Measurements from ENCODE around the gene CASQ1. TPM values are rescaled to one million over a fixed set of nuclear protein-coding genes. Genes with fewer than 3 reads are reported as not detected.

Gene CASQ1
- polyA plus RNA-seq (2013, experiment 1 of 2): 0.90 TPM
- polyA plus RNA-seq (2013, experiment 2 of 2): 1.1 TPM

GRCh38 chr1:160189649-160190625 lies at the start of gene CASQ1:
TSS of gene CASQ1 (plus strand) at chr1:160190575. CDS start at chr1:160190752, 177 bp downstream.
- Histone ChIP-seq H3K36me3 (ENCODE audit: insufficient read depth, low read length) (no peaks in the 10 kb centered on the region), H3K4me1 (ENCODE audit: insufficient read depth, low read length) (peaks cover 18% of the 10 kb centered on the region), H3K27ac (ENCODE audit: low read depth, low read length) (no peak within 1 kb of the TSS), H3K4me3 (ENCODE audit: low read length) (no peak within 1 kb of the TSS), H3K9me3 (ENCODE audit: insufficient read depth, low read depth, low read length) (no peaks in the 10 kb centered on the region), H3K9ac (ENCODE audit: low read depth, low read length) (no peak within 1 kb of the TSS), H3K27me3 (ENCODE audit: insufficient read depth, low read length) (no peaks in the 10 kb centered on the region)
- 80% methylated on average over 15 of the region's 15 CpGs for WGBS

GRCh38 chr1:160143695-160144094 lies 46.7 kb upstream of the CASQ1 start:
- Histone ChIP-seq H3K27ac (ENCODE audit: low read depth, low read length) (no peak overlapping the region), H3K36me3 (ENCODE audit: insufficient read depth, low read length) (peaks cover 12% of the 10 kb centered on the region; the same call in 1 of the 2 replicates), H3K9me3 (ENCODE audit: insufficient read depth, low read depth, low read length) (no peaks in the 10 kb centered on the region), H3K4me1 (ENCODE audit: insufficient read depth, low read length) (no peaks in the 10 kb centered on the region), H3K9ac (ENCODE audit: low read depth, low read length) (no peak overlapping the region), H3K4me3 (ENCODE audit: low read length) (no peak overlapping the region), H3K27me3 (ENCODE audit: insufficient read depth, low read length) (no peaks in the 10 kb centered on the region)
- WGBS: 89% methylated on average over 1 of the region's 1 CpG

- no peak overlapping the region for H3K27ac ChIP-seq (ENCODE audit: low read depth, low read length)
- H3K9me3 ChIP-seq (ENCODE audit: insufficient read depth, low read depth, low read length): no peaks in the 10 kb centered on the region
- H3K36me3 ChIP-seq (ENCODE audit: insufficient read depth, low read length): peaks cover 4% of the 10 kb centered on the region; the same call in 1 of the 2 replicates
- no peaks in the 10 kb centered on the region for H3K4me1 ChIP-seq (ENCODE audit: insufficient read depth, low read length)
- H3K27me3 ChIP-seq (ENCODE audit: insufficient read depth, low read length): no peaks in the 10 kb centered on the region
- H3K9ac ChIP-seq (ENCODE audit: low read depth, low read length): no peak overlapping the region
- 69% methylated on average over 4 of the region's 4 CpGs for WGBS
- H3K4me3 ChIP-seq (ENCODE audit: low read length): no peak overlapping the region
These were observed 45.5 kb upstream of the CASQ1 start for GRCh38 chr1:160144921-160145320.

- H3K9ac ChIP-seq (ENCODE audit: low read depth, low read length): no peak overlapping the region
- no peaks in the 10 kb centered on the region; the same call in 1 of the 2 replicates for H3K36me3 ChIP-seq (ENCODE audit: insufficient read depth, low read length)
- no peaks in the 10 kb centered on the region for H3K9me3 ChIP-seq (ENCODE audit: insufficient read depth, low read depth, low read length)
- no peaks in the 10 kb centered on the region for H3K4me1 ChIP-seq (ENCODE audit: insufficient read depth, low read length)
- H3K4me3 ChIP-seq (ENCODE audit: low read length): no peak overlapping the region
- no peaks in the 10 kb centered on the region for H3K27me3 ChIP-seq (ENCODE audit: insufficient read depth, low read length)
- no peak overlapping the region for H3K27ac ChIP-seq (ENCODE audit: low read depth, low read length)
- WGBS: 95% methylated on average over 14 of the region's 14 CpGs
These were observed 44.3 kb upstream of the CASQ1 start for GRCh38 chr1:160146107-160146506.

GRCh38 chr1:160148121-160148520 lies 42.3 kb upstream of the CASQ1 start:
- H3K27me3 ChIP-seq (ENCODE audit: insufficient read depth, low read length): no peaks in the 10 kb centered on the region
- no peak overlapping the region for H3K27ac ChIP-seq (ENCODE audit: low read depth, low read length)
- H3K4me1 ChIP-seq (ENCODE audit: insufficient read depth, low read length): no peaks in the 10 kb centered on the region
- H3K4me3 ChIP-seq (ENCODE audit: low read length): no peak overlapping the region
- no peaks in the 10 kb centered on the region for H3K9me3 ChIP-seq (ENCODE audit: insufficient read depth, low read depth, low read length)
- no peaks in the 10 kb centered on the region for H3K36me3 ChIP-seq (ENCODE audit: insufficient read depth, low read length)
- WGBS: 98% methylated on average over 3 of the region's 3 CpGs
- H3K9ac ChIP-seq (ENCODE audit: low read depth, low read length): no peak overlapping the region

GRCh38 chr1:160149233-160149632 lies 41.1 kb upstream of the CASQ1 start:
- Histone ChIP-seq H3K4me3 (ENCODE audit: low read length) (no peak overlapping the region), H3K9ac (ENCODE audit: low read depth, low read length) (no peak overlapping the region), H3K27me3 (ENCODE audit: insufficient read depth, low read length) (no peaks in the 10 kb centered on the region), H3K9me3 (ENCODE audit: insufficient read depth, low read depth, low read length) (no peaks in the 10 kb centered on the region), H3K4me1 (ENCODE audit: insufficient read depth, low read length) (no peaks in the 10 kb centered on the region), H3K27ac (ENCODE audit: low read depth, low read length) (no peak overlapping the region), H3K36me3 (ENCODE audit: insufficient read depth, low read length) (no peaks in the 10 kb centered on the region)

- 91% methylated on average over 1 of the region's 2 CpGs for whole genome bisulfite sequencing
- H3K9ac ChIP-seq (ENCODE audit: low read depth, low read length): no peak overlapping the region
- H3K27me3 ChIP-seq (ENCODE audit: insufficient read depth, low read length): no peaks in the 10 kb centered on the region
- H3K4me1 ChIP-seq (ENCODE audit: insufficient read depth, low read length): no peaks in the 10 kb centered on the region
- no peaks in the 10 kb centered on the region for H3K36me3 ChIP-seq (ENCODE audit: insufficient read depth, low read length)
- no peaks in the 10 kb centered on the region for H3K9me3 ChIP-seq (ENCODE audit: insufficient read depth, low read depth, low read length)
- H3K4me3 ChIP-seq (ENCODE audit: low read length): no peak overlapping the region
- no peak overlapping the region for H3K27ac ChIP-seq (ENCODE audit: low read depth, low read length)
These were observed 40.7 kb upstream of the CASQ1 start for GRCh38 chr1:160149716-160150115.

GRCh38 chr1:160151303-160151702 lies 39.1 kb upstream of the CASQ1 start, which contains the start of gene ATP1A4:
TSS of gene ATP1A4 (plus strand) at chr1:160151603. CDS start at chr1:160152041, 438 bp downstream.
- H3K4me1 ChIP-seq (ENCODE audit: insufficient read depth, low read length): no peaks in the 10 kb centered on the region
- no peak within 1 kb of the TSS for H3K4me3 ChIP-seq (ENCODE audit: low read length)
- 93% methylated on average over 6 of the region's 6 CpGs for WGBS
- no peaks in the 10 kb centered on the region for H3K27me3 ChIP-seq (ENCODE audit: insufficient read depth, low read length)
- H3K27ac ChIP-seq (ENCODE audit: low read depth, low read length): no peak within 1 kb of the TSS
- no peaks in the 10 kb centered on the region for H3K36me3 ChIP-seq (ENCODE audit: insufficient read depth, low read length)
- H3K9ac ChIP-seq (ENCODE audit: low read depth, low read length): no peak within 1 kb of the TSS
- no peaks in the 10 kb centered on the region for H3K9me3 ChIP-seq (ENCODE audit: insufficient read depth, low read depth, low read length)

GRCh38 chr1:160154790-160155189 lies 35.6 kb upstream of the CASQ1 start:
- Histone ChIP-seq H3K36me3 (ENCODE audit: insufficient read depth, low read length) (no peaks in the 10 kb centered on the region), H3K9ac (ENCODE audit: low read depth, low read length) (no peak overlapping the region), H3K9me3 (ENCODE audit: insufficient read depth, low read depth, low read length) (no peaks in the 10 kb centered on the region), H3K4me3 (ENCODE audit: low read length) (no peak overlapping the region), H3K27me3 (ENCODE audit: insufficient read depth, low read length) (no peaks in the 10 kb centered on the region), H3K27ac (ENCODE audit: low read depth, low read length) (no peak overlapping the region), H3K4me1 (ENCODE audit: insufficient read depth, low read length) (no peaks in the 10 kb centered on the region)
- 90% methylated on average over 3 of the region's 3 CpGs for WGBS

GRCh38 chr1:160156361-160156760 lies 34.0 kb upstream of the CASQ1 start:
- Histone ChIP-seq H3K27me3 (ENCODE audit: insufficient read depth, low read length) (no peaks in the 10 kb centered on the region), H3K9ac (ENCODE audit: low read depth, low read length) (no peak overlapping the region), H3K4me1 (ENCODE audit: insufficient read depth, low read length) (no peaks in the 10 kb centered on the region), H3K4me3 (ENCODE audit: low read length) (no peak overlapping the region), H3K9me3 (ENCODE audit: insufficient read depth, low read depth, low read length) (no peaks in the 10 kb centered on the region), H3K27ac (ENCODE audit: low read depth, low read length) (no peak overlapping the region), H3K36me3 (ENCODE audit: insufficient read depth, low read length) (no peaks in the 10 kb centered on the region)
- 93% methylated on average over 5 of the region's 5 CpGs for WGBS

- H3K4me3 ChIP-seq (ENCODE audit: low read length): no peak overlapping the region
- H3K36me3 ChIP-seq (ENCODE audit: insufficient read depth, low read length): no peaks in the 10 kb centered on the region
- no peaks in the 10 kb centered on the region for H3K9me3 ChIP-seq (ENCODE audit: insufficient read depth, low read depth, low read length)
- WGBS: 97% methylated on average over 3 of the region's 4 CpGs
- no peak overlapping the region for H3K27ac ChIP-seq (ENCODE audit: low read depth, low read length)
- no peaks in the 10 kb centered on the region for H3K27me3 ChIP-seq (ENCODE audit: insufficient read depth, low read length)
- no peaks in the 10 kb centered on the region for H3K4me1 ChIP-seq (ENCODE audit: insufficient read depth, low read length)
- no peak overlapping the region for H3K9ac ChIP-seq (ENCODE audit: low read depth, low read length)
These were observed 33.2 kb upstream of the CASQ1 start for GRCh38 chr1:160157174-160157573.
